HTR-8/SVneo (cell line): ENCODE measurements around the gene LGSN.
"Not testable (repeated sequence)": the region's sequence is repeated elsewhere in the genome, so short reads cannot be mapped to it uniquely, and the experiment has no call there.

Source experiments
- DNase-seq: peaks from one replicate; pipeline ENCODE4 v3.0.0; 2011; ENCODE audit warnings: low spot score, mixed read lengths; ENCODE audit not compliant: insufficient read length
- FAIRE-seq: peaks from 2 replicates; lab custom pipeline; 2011; peaks lifted over from hg19 to GRCh38; lab: Jason Lieb, UNC

The LGSN gene

GRCh38 chr6:63313111-63313510 lies 6.7 kb downstream of the LGSN start:
- FAIRE-seq: no peak
- no peak for DNase-seq

DNA sequence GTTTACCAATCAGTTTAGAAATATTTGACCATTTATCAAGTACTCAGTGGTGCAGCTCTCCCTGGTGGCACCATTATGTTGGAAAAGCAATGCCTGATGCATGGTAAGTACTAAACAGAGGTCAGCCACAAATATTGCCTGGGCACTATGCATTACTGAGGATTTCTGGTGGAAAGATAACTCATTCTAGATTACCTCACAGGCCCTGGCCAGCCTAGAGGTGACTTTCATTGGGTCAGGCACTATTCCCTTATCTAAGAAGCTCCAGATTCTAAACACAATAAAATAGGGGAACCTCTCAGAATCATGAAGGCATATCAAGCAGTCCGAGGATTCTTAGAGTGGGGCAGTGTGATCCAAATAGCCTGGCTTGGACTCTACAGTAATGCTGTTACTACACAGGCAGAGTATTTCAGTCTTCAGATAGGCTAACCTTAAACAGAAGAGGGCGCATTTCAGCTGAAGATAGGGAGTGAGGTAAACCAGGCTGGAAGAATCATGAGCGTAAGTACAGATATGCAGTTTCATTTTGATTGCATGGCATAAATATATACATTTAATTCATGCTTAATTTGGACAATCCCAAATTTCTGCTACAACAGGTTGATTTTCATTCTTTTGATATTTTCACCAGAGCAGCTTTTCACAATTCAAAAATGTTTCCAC lies 12.1 kb downstream of the LGSN start:
- FAIRE-seq: no peak
- DNase-seq: peak; percentile 22

GRCh38 chr6:63306420-63306819 lies 13.4 kb downstream of the LGSN start:
- no peak for FAIRE-seq
- no peak for DNase-seq

GRCh38 chr6:63305277-63305676 lies 14.5 kb downstream of the LGSN start:
- DNase-seq (no peak), FAIRE-seq (no peak)

DNA sequence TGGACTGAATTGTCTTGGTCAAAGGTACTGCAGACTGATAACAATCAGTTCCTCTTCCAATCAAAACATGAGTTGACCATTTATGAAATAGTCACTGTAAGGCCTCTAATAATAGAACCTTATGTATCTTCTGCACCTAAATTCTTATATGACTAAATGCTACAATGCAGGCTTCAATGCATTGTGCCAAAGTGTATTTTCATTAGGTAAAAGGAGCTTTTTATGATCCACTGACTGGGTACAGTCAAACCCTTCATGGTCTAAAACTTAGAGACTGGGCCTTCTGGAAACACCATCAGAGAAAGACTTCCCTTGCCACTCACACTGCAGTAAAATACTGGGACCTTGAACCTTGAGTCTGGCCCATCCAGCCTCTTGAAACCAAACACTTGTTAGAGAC lies 16.3 kb downstream of the LGSN start:
- no peak for DNase-seq
- no peak for FAIRE-seq

GRCh38 chr6:63299667-63300066 lies 20.1 kb downstream of the LGSN start:
- no peak for DNase-seq
- no peak for FAIRE-seq

DNA sequence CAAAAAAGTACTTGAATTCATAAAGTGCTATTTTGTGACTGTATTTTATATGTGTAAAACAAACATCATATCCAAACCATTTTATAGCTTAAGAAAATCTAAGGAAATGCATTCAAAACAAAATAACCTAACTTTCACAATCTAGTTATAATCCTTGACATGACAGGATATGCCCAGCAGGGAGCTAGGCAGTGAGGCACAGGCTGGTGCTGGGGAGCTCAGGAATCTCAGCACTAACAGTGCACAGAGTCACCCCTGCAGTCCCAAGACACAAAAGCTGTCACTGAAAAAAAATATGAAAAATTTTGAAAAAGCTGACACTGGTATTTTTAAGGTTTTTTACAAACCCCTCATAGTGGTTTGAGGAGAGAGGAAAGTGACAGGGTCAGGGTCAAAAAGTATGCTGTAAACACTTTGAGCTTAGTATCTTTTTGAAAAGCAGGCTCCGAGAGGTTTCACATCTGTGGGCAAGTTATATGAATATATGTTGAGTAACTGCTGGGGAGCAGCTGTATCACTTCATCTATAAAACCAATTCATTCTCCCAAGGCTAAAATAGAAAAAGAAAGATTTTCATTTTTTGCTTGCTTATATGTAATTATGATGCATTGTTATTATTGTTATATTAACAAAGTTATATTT lies 24.1 kb downstream of the LGSN start:
- DNase-seq: no peak
- FAIRE-seq: no peak

GRCh38 chr6:63290492-63291058 lies 29.2 kb downstream of the LGSN start:
- DNase-seq (no peak), FAIRE-seq (no peak)

GRCh38 chr6:63289269-63289872 lies 30.4 kb downstream of the LGSN start:
- FAIRE-seq (no peak), DNase-seq (no peak)

DNA sequence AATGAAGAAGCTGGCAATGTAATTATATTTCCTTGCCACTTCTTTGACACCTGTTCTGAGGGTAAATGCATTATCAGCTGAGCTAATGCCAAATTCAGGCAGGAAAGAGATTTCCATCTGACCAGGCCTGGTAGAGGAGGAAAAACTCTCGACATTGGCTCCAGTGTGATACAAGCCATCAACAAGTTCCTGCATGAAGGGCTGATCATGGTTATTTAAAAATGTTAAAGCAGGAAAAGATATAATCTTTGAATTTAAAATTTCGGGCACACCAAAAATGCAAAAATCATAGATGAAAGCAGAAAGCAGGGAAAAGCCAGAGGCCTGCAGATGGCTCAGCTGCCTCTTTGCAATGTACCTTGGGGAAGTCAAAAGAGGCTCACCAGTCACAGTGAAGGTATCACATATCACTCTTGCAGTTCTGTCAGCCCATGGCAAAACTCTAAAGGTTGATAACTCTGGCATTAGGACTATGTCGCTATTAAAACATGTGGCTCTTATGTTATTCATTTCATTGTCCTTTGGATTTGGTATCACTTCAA lies 39.1 kb downstream of the LGSN start:
- no peak for FAIRE-seq
- no peak for DNase-seq

DNA sequence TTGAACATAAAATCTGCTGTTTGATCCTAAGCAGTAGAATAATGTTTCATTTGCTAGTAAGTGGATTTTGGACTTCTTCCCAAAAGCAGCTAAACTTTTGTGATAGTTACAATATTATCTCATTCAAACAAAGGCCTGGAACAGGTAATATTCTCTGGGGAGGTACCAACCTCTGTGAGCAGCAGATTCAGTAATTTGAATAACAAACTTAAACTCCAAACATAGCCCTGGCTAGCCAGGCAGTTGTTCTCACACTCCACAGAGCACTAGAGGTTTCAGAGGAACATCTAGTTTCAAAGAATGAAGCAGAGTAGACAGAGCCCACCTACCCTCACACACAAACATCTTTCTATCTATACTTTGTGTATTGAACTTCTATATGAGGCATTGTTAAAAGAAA lies 40.9 kb downstream of the LGSN start:
- no peak for DNase-seq

DNA sequence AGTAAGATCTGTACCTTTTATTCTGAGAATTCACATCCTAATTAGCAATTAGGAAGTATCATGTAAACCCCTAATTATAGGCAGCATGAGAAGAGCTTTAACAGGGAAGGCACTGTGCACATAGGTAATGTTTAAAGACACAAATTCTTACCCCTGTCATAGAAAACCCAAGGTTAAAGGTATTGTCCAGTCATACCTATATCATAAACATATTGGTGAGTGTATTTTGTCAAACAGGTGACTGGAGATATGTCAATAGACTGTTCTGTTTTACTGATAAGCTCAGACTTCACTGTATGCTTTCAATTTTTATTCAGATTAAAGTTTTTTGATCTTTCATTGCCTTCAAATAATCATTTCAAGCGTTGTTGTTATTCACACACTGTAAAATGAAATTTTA lies 43.8 kb downstream of the LGSN start:
- no peak for FAIRE-seq
- no peak for DNase-seq

More for the DNA sequence above, 40.9 kb downstream of the LGSN start:
- FAIRE-seq: no peak

- not testable (repeated sequence) for FAIRE-seq, DNase-seq
Observed at GRCh38 chr6:63274795-63275430, 44.9 kb downstream of the LGSN start.

- peak; percentile 10 for DNase-seq
- no peak for FAIRE-seq
Observed at GRCh38 chr6:63272397-63272796, 47.4 kb downstream of the LGSN start.

- DNase-seq (no peak), FAIRE-seq (no peak)
Observed at GRCh38 chr6:63269470-63269869, 50.3 kb downstream of the LGSN start.

DNA sequence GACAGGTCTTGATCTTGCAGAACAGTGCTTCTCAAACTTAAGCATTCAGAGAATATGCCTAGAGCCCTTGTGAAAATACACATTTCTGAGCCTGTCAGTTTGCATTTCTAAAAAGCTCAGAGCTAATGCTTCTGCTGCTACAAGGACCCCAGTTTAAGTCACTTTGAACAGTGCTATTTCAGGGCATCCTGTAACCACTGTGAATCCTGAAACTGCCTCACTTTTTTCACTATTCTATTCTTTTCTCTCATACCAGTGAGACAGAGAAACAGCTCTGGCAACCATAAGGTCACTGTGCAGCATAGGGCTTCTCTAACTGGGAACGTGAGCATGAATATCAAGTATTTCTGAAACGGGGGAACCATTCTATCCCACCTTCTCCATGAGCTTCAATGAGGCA lies 51.2 kb downstream of the LGSN start:
- DNase-seq (no peak), FAIRE-seq (no peak)

DNA sequence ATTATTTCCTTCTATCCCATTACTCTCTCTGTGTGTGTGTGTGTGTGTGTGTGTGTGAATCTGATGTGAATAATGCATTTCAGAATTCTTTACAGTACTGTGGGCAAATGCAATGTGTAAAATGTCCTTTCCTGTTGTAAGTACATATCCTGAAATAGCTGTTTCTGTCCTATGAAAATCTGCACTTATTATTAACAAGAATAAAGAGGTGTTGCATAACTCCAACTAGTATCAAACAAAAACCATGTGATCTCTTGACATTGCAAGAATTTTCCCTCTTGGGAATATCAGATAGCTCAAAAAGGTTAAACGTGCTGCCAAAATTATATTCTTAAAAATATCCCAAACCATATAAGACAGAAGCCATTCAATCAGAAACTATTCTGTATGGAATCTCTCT lies 52.0 kb downstream of the LGSN start:
- FAIRE-seq: no peak
- DNase-seq: no peak

DNA sequence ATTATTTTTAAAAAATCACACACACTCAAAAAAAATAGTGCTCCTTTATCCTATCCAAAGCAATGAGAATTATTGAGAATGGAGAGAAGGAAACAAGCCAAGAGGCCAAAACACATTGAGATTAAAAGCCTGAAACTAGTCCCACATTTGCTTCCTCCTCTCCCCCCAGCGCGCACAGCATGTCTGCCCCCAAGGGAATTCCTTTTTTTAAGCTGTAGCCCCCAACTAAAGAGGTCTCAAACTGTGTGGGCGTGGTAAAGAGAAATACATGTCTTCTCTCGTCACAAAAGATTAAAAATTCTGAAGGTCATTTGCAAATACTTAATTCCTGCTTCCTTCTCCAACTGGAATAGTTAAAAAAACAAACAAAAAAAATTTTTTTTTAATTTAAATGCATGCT lies 52.7 kb downstream of the LGSN start:
- FAIRE-seq (no peak), DNase-seq (no peak)

DNA sequence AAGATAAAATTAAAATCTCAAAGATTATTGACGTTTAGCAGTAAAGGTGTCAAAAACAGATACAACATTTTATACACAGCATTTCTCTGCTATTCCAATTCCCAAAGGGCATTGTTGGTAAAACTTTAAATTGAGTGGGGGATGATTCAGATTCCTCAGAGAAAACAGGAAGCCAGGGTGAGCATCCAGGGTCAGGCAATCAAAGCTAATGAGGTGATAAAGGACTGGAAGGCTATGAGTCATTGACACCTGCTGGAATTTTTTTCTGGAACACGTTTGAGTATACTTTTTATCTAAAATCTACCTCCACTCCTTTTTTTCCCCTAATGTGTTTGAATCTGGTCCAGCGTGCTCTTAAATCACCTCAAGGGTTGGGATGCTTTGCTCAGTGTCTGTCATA lies 56.3 kb downstream of the LGSN start:
- FAIRE-seq: no peak
- DNase-seq: no peak

DNA sequence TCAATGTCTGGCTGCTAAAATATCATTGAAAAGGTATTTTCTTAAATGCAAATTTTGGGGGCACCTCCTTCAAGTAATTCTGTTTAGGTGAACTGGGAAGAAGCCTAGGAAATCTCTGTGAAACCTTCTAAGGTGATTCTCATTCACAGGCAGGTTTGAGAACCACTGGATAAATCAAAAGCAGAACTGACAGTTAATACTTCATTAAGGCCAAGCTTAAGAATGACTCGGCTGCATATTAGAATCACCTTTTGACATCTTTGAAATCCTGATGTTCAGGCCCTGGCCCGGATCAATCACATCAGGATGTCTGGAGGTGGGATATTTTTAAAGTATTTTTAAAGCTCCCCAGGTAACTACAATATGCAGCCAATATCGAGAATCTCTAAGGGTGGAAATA lies 58.0 kb downstream of the LGSN start:
- FAIRE-seq (no peak), DNase-seq (no peak)

DNA sequence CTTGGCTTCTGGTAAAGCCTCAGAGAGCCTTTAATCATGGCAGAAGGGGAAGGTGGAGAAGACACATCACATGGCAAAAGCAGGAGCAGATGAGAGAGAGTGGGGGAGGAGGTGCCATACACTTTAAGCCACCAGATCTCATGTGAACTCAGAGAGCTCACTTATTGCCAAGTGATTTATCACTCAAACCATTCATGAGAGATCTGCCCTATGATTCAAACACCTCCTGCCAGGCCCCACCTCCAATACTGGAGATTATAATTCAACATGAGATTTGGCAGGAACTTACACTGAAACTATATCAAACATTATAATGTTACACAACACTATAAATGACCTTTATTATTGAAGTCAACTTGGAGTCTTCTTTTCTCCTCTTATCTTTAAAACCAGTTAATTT lies 60.6 kb downstream of the LGSN start:
- no peak for DNase-seq
- no peak for FAIRE-seq
